Stimulated activated CD4-positive, alpha-beta T cell treated with anti-CD3 and anti-CD28 coated beads, Interleukin-2, amount 100 ng/mL, for 48 hours (primary cell): ENCODE data around the gene SGMS1.

Experiments
- DNase-seq, 2 donors: peaks; one replicate each; pipeline ENCODE4 v3.0.0-alpha.2; 2020

The SGMS1 gene

GRCh38 chr10:50605951-50606270 lies 17.8 kb downstream of the SGMS1 start:
- no peak for DNase-seq

- no peak for DNase-seq
Observed at GRCh38 chr10:50605269-50605950, 18.3 kb downstream of the SGMS1 start.

GRCh38 chr10:50604809-50605208 lies 18.9 kb downstream of the SGMS1 start:
- no peak for DNase-seq

GRCh38 chr10:50604049-50604640 lies 19.6 kb downstream of the SGMS1 start:
- no peak for DNase-seq

- no peak for DNase-seq
Observed at GRCh38 chr10:50603151-50603850, 20.5 kb downstream of the SGMS1 start.

GRCh38 chr10:50601974-50602373 lies 21.8 kb downstream of the SGMS1 start:
- no peak for DNase-seq

GRCh38 chr10:50600831-50601477 lies 22.8 kb downstream of the SGMS1 start:
- no peak for DNase-seq

- no peak for DNase-seq
Observed at GRCh38 chr10:50600286-50600685, 23.5 kb downstream of the SGMS1 start.

GRCh38 chr10:50596897-50597296 lies 26.9 kb downstream of the SGMS1 start:
- DNase-seq = no peak

- no peak for DNase-seq
Observed at GRCh38 chr10:50596456-50596855, 27.3 kb downstream of the SGMS1 start.

GRCh38 chr10:50595785-50596184 lies 28.0 kb downstream of the SGMS1 start:
- DNase-seq = no peak

- DNase-seq = no peak
Observed at GRCh38 chr10:50593523-50594376, 30.0 kb downstream of the SGMS1 start.

- DNase-seq = no peak
Observed at GRCh38 chr10:50592961-50593418, 30.8 kb downstream of the SGMS1 start.

GRCh38 chr10:50590935-50591334 lies 32.8 kb downstream of the SGMS1 start:
- no peak for DNase-seq

GRCh38 chr10:50586740-50587088 lies 37.0 kb downstream of the SGMS1 start:
- DNase-seq = no peak

- DNase-seq = no peak
Observed at GRCh38 chr10:50585921-50586739, 37.6 kb downstream of the SGMS1 start.

- no peak for DNase-seq
Observed at GRCh38 chr10:50582766-50583762, 40.7 kb downstream of the SGMS1 start.

- DNase-seq = no peak
Observed at GRCh38 chr10:50582046-50582445, 41.7 kb downstream of the SGMS1 start.

- no peak for DNase-seq
Observed at GRCh38 chr10:50580262-50580891, 43.4 kb downstream of the SGMS1 start.
